NT2/D1 (cell line): ENCODE results near the gene KLHL17.

Source experiments
- SUZ12 ChIP-seq: IDR thresholded peaks from 2 replicates; pipeline ENCODE4 v1.6.1; 2011; ENCODE audit not compliant: insufficient read length, insufficient read depth; ENCODE audit errors: extremely low read depth
- YY1 ChIP-seq: IDR thresholded peaks from 2 replicates; pipeline ENCODE4 v1.6.1; 2011; ENCODE audit not compliant: insufficient read length, insufficient read depth
- ZNF274 ChIP-seq: IDR thresholded peaks from 2 replicates; pipeline ENCODE4 v1.6.1; 2011; ENCODE audit warnings: mild to moderate bottlenecking, low read depth, low read length

GRCh38 chr1:970973-971730 lies 10.8 kb downstream of the KLHL17 start:
- TF ChIP-seq YY1, result no peak
- TF ChIP-seq SUZ12, result no peak
- TF ChIP-seq ZNF274, result no peak
